TTC549 (cell line): Measurements from ENCODE around the gene CNTNAP2.
"Not testable (repeated sequence)": the region's sequence is repeated elsewhere in the genome, so short reads cannot be mapped to it uniquely, and the experiment has no call there.

Experiments used
- FAIRE-seq: peaks from 2 replicates; lab custom pipeline; 2012; peaks lifted over from hg19 to GRCh38; lab: Jason Lieb, UNC

The CNTNAP2 gene

GRCh38 chr7:147570390-147570789 lies 1453.8 kb downstream of the CNTNAP2 start:
- FAIRE-seq: no peak

GRCh38 chr7:147571436-147572185 lies 1455.0 kb downstream of the CNTNAP2 start:
- no peak for FAIRE-seq

GRCh38 chr7:147578196-147578595 lies 1461.6 kb downstream of the CNTNAP2 start:
- no peak for FAIRE-seq

DNA sequence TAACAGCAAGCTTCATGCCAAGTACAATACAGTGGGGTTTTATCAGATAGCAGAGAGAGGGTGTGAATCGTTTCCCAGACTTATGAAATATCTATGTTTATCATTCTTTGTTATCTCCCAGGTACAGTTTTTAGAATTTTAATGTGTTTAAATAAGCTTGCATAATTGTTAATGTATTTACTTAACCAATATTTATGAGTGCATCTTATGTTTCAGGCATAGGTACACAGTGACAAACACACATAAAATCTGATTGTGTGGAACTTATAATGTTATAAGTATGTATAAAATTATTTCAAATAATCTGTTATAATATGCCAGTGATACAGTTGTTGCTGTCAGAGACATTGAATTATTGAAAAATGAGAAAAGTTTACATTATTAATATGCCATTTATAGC lies 1462.5 kb downstream of the CNTNAP2 start:
- no peak for FAIRE-seq

GRCh38 chr7:147584771-147585193 lies 1468.2 kb downstream of the CNTNAP2 start:
- no peak for FAIRE-seq

DNA sequence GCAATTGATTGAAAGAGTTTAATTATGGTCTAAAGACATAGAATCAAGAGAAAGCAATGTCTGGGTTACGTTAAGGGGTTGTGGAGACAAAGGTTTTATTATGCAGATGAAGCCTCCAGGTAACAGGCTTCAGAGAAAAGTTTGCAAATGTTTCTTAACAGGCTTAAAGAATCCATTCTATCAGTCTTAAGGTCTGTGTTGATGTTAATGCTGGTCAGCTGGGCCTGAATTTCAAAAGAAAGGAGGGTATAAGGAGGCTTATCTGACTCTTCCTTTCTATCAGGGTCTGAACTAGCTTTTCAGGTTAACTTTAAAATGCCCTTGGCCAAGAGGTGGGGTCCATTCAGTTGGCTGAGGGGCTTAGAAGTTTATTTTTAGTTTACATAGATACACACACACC lies 1469.5 kb downstream of the CNTNAP2 start:
- FAIRE-seq: no peak

DNA sequence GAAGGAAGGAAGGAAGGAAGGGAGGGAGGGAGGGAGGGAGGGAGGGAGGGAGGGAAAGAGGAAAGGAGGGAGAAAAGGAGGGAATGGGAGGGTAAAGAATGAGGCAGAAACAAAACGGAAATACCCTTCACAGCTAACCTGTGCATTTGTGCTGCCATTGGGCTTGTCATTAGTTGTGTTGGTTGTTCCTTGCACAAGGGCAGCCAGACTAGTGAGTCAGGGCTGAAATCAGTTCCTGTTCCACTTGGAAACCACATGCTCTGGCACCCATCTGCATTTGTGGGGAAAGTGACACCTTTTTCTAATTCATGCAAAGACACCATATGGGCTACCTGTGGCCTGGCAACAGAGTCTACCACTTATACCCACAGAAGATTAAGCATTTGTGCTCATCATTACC lies 1469.9 kb downstream of the CNTNAP2 start:
- no peak for FAIRE-seq

DNA sequence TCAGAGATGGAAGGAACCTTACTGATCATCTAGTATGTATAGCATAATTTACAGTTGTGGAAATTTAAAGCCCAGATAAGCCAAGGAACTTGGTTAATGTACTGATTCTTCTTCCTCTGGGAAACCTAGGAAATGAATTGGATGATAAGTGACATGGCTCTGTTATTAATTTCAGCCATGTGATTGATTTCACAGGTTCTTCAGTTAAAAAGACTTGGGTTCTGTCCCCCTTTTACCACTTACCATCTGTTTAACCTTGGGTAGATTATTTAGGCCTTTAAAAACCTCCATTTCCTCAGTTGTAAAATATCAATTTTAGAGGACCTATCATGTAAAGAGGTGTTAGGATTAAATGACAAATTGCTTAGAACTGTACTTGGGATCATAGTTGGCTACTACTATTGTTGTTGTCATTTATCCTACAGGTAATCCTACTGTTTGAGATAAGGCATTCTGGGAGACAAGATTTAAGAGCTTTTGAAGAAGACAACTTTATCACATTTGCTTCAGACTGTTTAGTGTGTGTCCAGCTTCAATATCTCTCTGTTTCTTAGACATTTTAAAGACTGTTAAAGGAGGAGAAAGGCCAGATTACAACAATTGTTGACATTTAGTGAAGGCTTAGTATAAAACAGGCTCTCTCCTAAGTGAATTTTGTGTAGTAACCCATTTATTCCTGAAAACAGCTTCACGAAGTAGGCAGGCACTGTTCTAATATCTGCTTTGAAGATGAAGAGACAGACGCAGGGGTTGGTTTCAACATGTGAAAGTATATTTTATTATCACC lies 1476.9 kb downstream of the CNTNAP2 start:
- FAIRE-seq: no peak

- FAIRE-seq: no peak
These were observed 1478.4 kb downstream of the CNTNAP2 start for GRCh38 chr7:147595042-147595441.

GRCh38 chr7:147598687-147599086 lies 1482.1 kb downstream of the CNTNAP2 start:
- FAIRE-seq: not testable (repeated sequence)

DNA sequence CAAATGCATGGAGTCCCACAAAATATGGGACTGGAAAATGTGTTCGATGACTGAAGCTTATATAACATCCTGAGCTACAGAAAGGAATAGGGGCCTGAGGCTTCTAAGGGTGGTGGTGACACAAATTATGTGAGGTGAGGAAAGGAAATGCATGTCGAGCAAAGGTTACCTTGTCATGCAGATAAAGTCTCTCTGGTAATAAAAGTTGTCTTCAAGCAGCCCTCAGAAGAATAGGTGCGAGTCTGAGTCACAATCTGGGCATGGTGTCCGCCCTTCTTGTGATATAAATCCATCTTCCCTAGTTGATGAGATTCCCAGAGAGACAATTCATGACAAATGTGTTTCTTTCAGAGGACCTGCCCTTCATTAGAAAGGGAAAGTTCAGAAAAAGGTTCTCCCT lies 1488.7 kb downstream of the CNTNAP2 start:
- FAIRE-seq: no peak

GRCh38 chr7:147607157-147607800 lies 1490.7 kb downstream of the CNTNAP2 start:
- FAIRE-seq: no peak

DNA sequence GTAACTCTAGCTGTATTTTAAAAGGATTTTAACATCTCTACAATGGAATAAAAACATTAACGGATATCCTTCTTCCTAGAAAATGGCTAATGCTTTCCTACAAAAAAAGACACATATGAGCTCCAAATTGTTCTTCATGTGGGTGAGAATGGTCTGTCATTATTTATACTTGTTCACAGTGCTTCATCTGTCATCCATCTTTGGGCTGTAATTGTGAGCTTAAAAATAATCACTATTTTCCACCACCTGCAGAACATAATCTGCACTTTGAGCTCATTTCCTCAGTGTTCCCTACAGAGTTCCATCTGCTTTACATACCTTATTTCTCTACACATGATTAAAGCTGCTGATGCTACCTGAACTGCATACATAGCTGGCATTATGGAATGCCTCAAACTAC lies 1494.8 kb downstream of the CNTNAP2 start:
- FAIRE-seq: no peak

DNA sequence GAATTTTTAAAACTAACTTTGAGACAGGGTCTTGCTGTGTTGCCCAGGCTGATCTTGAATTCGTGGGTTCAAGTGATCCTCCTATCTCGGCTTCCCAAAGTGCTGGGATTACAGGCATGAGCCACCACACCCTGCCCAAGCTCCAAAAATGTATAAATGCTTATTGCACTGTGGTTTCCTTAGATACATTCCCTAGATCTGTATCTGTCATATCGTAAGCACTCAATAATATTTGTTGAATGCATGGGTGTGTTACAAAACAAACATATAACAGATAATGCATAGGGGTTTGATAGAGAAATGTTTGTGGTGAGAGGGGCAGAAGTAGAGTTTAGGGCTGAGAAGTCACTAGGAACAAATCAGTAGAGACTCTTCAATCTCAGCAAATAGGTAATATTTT lies 1518.7 kb downstream of the CNTNAP2 start:
- FAIRE-seq: no peak

DNA sequence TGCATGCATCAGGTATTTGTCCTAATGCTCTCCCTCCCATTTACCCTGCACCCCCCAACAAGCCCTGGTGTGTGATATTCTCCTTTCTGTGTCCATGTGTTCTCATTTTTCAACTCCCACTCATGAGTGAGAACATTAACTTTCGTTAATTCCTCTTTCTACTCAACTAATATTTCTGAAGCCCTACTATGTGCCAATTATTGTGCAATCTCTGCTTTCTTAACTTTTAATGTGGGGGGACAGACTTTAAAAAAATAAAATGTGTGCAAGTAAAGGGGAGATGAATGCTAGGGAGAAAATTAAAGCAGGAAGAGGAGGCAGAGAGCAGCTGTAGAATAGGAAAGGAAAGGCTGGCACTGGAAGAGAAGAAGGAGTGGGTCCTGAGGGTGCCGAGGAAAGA lies 1520.0 kb downstream of the CNTNAP2 start:
- FAIRE-seq: no peak

DNA sequence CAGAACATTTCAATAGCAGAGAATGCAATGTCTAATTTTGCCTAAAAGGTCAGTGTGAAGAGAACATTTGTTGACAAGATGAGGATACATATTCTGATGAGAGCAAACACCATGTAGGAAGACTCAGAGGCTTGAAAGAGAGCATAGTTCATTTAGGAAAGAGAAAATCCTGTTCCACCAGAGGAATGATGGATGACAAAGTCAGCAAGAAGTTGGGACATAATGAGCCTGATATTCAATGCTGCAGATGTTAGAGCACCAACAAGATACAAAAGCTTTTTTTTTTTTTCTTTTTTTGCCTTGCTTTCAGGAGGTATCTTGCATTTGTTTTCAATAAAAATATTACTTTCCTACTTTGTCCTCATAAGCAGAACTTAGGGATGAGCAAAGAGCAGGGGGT lies 1522.0 kb downstream of the CNTNAP2 start:
- no peak for FAIRE-seq

- no peak for FAIRE-seq
These were observed 1522.4 kb downstream of the CNTNAP2 start for GRCh38 chr7:147639037-147639436.

DNA sequence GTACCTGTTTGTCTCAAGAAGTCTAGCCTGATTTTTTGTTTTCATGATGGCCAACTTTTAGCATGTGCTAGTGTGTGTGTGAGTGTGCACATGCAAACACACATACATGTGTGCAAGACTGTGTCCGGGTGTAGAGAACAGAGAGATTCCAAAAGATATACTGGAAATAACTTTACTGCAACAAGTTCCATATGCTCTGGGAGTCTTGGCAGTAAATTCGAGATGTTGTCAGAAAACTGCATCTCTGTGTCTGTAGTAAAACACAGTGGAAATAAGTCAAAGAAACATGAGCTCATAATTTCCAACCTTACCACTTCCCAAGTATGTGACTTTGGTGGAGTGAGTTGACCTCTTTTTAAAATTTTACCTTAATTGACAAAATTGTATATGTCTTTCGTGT lies 1523.2 kb downstream of the CNTNAP2 start:
- no peak for FAIRE-seq

- no peak for FAIRE-seq
These were observed 1524.2 kb downstream of the CNTNAP2 start for GRCh38 chr7:147640821-147641220.

DNA sequence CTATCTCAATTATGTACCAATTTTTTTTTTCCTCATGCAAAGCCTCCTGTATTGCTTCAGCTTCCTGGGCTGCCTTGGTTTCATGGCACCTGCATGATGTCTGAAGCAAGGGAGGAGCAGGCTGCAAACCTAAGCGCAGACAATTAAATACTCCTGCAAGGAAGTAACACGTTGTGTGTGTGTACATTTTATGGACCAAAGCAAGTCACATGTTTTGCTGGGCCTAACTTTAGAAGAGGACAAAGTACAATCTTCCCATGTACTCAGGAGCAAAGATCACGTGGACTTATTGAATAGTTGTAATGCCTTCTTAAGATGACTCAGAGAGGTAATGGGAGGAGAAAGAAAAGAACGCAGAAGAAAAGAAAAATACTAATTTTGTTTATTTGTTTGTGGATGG lies 1530.0 kb downstream of the CNTNAP2 start:
- FAIRE-seq: no peak

- FAIRE-seq: no peak
These were observed 1534.4 kb downstream of the CNTNAP2 start for GRCh38 chr7:147650991-147651390.

- no peak for FAIRE-seq
These were observed 1535.0 kb downstream of the CNTNAP2 start for GRCh38 chr7:147651601-147652000.

GRCh38 chr7:147653456-147653855 lies 1536.9 kb downstream of the CNTNAP2 start:
- no peak for FAIRE-seq
